Peyer's patch (tissue), 4 donors: ENCODE data around the gene TNFRSF8.

Experiments used
- POLR2A ChIP-seq, 2 donors: fragments of 450-650 bp; IDR thresholded peaks; one replicate each; pipeline ENCODE4 v1.5.1; 2017; ENCODE audit warnings: antibody characterized with exemption in 2 of 2, mild to moderate bottlenecking in 2 of 2, moderate library complexity in 2 of 2
- TF ChIP-seq, protein P1 (sequence below), 6 experiments: fragments of 450-650 bp in 4 of 6; fragments of 200-600 bp in 2 of 6; sonication (generic) in 1 of 6; IDR thresholded peaks; one replicate each; pipeline ENCODE4 v1.5.1; 2017 to 2019; ENCODE audit warnings: antibody characterized with exemption in 6 of 6, mild to moderate bottlenecking in 3 of 6, moderate library complexity in 1 of 6

DNA sequence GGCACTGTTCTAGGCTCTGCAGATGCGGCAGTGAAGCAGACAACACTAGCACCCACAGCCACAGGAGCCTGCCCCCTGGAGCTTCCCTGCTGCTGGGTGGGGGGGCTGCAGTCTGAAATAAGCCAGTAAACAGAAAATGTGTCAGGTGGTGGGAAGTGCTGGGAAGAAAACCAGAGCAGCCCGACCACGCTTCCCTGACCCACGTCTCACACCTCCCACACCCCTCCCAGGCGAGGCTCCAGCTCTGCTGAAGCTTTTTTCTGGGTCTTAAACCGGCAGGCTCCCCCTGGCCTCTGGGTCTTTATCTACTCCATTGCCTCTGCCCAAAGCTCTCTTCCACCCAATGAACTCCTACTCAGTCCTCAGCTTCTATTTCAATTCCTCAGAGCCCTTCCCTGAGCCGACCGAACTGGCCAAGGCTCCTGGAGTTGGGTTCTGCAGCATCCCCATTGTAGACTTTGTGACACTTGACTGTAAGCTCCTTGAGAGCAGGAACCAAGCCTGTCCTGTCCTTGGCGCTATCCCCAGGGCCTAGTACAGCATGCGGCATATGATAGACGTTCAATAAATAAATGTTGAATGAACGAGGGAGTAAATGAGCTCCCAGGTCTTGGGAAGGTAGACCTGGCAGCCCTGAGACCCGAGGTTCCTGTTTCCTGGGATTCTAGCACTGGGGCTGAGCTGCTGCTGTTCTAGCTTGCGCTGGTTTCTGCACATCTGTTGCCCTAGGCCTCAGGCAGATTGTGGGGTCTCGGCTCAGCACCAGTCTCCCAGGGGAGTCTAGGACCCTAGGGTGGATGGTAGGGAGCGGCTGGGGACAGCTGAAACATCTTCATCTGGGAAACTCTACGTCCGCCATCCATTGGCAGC is 25.4 kb upstream of the TNFRSF8 start:
- TF ChIP-seq, protein P1, sequence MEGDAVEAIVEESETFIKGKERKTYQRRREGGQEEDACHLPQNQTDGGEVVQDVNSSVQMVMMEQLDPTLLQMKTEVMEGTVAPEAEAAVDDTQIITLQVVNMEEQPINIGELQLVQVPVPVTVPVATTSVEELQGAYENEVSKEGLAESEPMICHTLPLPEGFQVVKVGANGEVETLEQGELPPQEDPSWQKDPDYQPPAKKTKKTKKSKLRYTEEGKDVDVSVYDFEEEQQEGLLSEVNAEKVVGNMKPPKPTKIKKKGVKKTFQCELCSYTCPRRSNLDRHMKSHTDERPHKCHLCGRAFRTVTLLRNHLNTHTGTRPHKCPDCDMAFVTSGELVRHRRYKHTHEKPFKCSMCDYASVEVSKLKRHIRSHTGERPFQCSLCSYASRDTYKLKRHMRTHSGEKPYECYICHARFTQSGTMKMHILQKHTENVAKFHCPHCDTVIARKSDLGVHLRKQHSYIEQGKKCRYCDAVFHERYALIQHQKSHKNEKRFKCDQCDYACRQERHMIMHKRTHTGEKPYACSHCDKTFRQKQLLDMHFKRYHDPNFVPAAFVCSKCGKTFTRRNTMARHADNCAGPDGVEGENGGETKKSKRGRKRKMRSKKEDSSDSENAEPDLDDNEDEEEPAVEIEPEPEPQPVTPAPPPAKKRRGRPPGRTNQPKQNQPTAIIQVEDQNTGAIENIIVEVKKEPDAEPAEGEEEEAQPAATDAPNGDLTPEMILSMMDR (IDR thresholded peaks at IDR 0.05): no peak
- TF ChIP-seq POLR2A (IDR thresholded peaks at IDR 0.05): no peak
